Measurements from ENCODE around the gene TLR5.

Gene TLR5

DNA sequence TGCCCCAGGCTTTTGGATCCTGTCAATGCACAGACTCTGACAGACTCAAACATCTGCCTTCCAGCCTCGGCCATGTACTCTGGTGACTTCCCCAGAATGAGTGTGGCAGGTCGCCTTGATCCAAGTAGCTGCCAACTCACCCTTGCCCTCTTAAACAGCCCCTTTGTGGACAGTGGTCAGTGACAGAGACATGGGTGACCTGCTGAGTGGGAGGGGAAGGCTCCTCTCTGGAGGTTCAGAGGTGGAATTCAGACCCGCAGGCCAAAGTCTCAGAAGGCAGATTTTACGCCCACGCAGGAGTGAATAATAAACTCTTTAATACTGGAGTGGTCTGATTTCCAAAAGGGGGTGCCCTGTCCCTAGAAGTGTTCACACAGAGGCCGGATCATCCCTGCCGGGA, 63.5 kb downstream of the TLR5 start:
- Histone ChIP-seq H2AFZ (ENCODE audit: insufficient read depth, low read length, poor library complexity) (no peak overlapping the region), H4K91ac (ENCODE audit: low read depth, low read length) (no peak overlapping the region), H4K8ac (ENCODE audit: low read depth, low read length) (no peak overlapping the region), H3K9me3 (ENCODE audit: insufficient read depth, low read depth, low read length) (no peaks in the 10 kb centered on the region), H3K79me2 (ENCODE audit: control insufficient read depth, insufficient read depth, low read length, poor library complexity) (no peaks in the 10 kb centered on the region), H2BK120ac (ENCODE audit: insufficient read depth, low read length, poor library complexity) (no peak overlapping the region), H3K4ac (ENCODE audit: low read depth, low read length) (no peak overlapping the region), H3K36me3 (ENCODE audit: control insufficient read depth in 1 of 2, insufficient read depth in 2 of 2, low read length in 2 of 2) (no peaks in the 10 kb centered on the region), H3K4me2 (ENCODE audit: low read length) (no peak overlapping the region), H3K4me3 (ENCODE audit: low read depth, low read length) (no peak overlapping the region), H3K27me3 (ENCODE audit: insufficient read depth, low read length) (no peaks in the 10 kb centered on the region), H2BK5ac (ENCODE audit: low read depth, low read length, poor library complexity) (no peak overlapping the region), H4K12ac (ENCODE audit: low read depth, low read length) (no peak overlapping the region), H3K23ac (ENCODE audit: low read length) (no peak overlapping the region), H3K9ac (ENCODE audit: low read length) (no peak overlapping the region), H3K18ac (ENCODE audit: low read length) (no peak overlapping the region), H3K79me1 (ENCODE audit: low read length) (peaks cover 19% of the 10 kb centered on the region), H3K4me1 (ENCODE audit: control insufficient read depth in 1 of 2, insufficient read depth in 2 of 2, low read length in 2 of 2) (peaks cover 23 to 30% of the 10 kb centered on the region in 2 experiments), H3K14ac (ENCODE audit: low read length) (no peak overlapping the region), H2AK5ac (ENCODE audit: low read length) (no peak overlapping the region), H3K27ac (ENCODE audit: low read depth, low read length) (no peak overlapping the region), H2BK12ac (ENCODE audit: low read length) (no peak overlapping the region)
- no CpG with 5 or more reads among the region's 7 CpGs for WGBS (ENCODE audit: extremely low coverage, insufficient coverage, insufficient read length)
- no peak for DNase-seq

DNA sequence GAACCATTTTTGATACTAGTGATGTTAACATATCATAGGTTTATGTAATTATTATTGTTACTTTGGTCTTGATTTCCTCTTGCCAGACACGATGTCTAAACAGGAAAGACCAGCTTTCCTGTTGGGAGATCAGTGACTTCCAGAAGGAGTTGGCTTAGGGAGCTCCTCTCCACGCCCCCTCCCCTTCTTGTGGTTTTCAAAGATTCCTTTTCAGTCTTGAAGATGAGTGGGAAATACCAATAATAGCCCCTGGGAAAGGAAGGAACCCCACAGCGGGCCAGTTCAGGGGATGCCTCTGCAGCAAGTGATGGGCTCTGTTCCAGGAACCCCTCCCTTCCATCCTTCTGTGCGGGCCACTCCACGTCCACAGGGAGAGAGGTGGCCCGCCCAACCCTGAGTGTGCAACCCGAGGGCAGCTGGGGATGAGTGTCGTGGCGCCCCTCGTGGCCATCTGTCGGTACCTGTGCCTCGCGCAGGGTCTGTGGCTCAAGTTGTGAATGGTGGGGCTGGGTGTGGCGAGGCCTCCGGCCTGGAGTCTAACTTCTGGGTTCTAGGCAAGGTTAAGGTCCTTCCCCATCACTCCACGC, 65.7 kb downstream of the TLR5 start:
- Histone ChIP-seq H2BK5ac (ENCODE audit: low read depth, low read length, poor library complexity) (no peak overlapping the region), H2AK5ac (ENCODE audit: low read length) (peak overlapping the region; percentile 17), H3K79me2 (ENCODE audit: control insufficient read depth, insufficient read depth, low read length, poor library complexity) (no peaks in the 10 kb centered on the region), H2BK12ac (ENCODE audit: low read length) (no peak overlapping the region), H3K4me2 (ENCODE audit: low read length) (no peak overlapping the region), H4K8ac (ENCODE audit: low read depth, low read length) (no peak overlapping the region), H4K91ac (ENCODE audit: low read depth, low read length) (no peak overlapping the region), H3K27me3 (ENCODE audit: insufficient read depth, low read length) (no peaks in the 10 kb centered on the region), H2BK120ac (ENCODE audit: insufficient read depth, low read length, poor library complexity) (no peak overlapping the region), H3K9me3 (ENCODE audit: insufficient read depth, low read depth, low read length) (no peaks in the 10 kb centered on the region), H3K4me3 (ENCODE audit: low read depth, low read length) (no peak overlapping the region), H3K9ac (ENCODE audit: low read length) (no peak overlapping the region), H3K18ac (ENCODE audit: low read length) (no peak overlapping the region), H3K27ac (ENCODE audit: low read depth, low read length) (no peak overlapping the region), H4K12ac (ENCODE audit: low read depth, low read length) (no peak overlapping the region), H3K36me3 (ENCODE audit: control insufficient read depth in 1 of 2, insufficient read depth in 2 of 2, low read length in 2 of 2) (no peaks in the 10 kb centered on the region), H3K14ac (ENCODE audit: low read length) (no peak overlapping the region), H3K4ac (ENCODE audit: low read depth, low read length) (no peak overlapping the region), H3K4me1 (ENCODE audit: control insufficient read depth in 1 of 2, insufficient read depth in 2 of 2, low read length in 2 of 2) (peaks cover 17 to 25% of the 10 kb centered on the region in 2 experiments), H3K79me1 (ENCODE audit: low read length) (peaks cover 10% of the 10 kb centered on the region), H3K23ac (ENCODE audit: low read length) (no peak overlapping the region), H2AFZ (ENCODE audit: insufficient read depth, low read length, poor library complexity) (no peak overlapping the region)
- DNase-seq = no peak
- WGBS (ENCODE audit: extremely low coverage, insufficient coverage, insufficient read length) = no CpG with 5 or more reads among the region's 16 CpGs

DNA sequence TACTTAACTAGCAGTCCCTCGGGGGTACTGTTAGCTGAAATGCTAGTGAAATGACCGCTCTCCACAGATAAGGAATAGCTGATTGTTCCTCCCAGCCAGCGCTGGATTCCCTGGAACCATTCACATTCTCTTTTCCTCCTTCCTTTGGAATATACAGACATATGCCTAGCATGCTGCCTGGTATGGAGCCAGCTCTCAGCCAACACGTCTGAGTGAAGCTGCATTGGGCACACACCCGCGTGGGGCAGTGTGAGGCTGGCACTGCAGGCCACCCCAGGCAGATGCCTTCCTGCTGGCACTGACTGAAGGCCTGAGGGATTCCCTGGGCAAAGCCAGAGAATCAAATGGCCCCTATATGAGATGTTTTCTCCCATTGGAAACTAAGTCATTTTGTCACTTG, 66.7 kb downstream of the TLR5 start:
- Histone ChIP-seq H2BK120ac (ENCODE audit: insufficient read depth, low read length, poor library complexity) (no peak overlapping the region), H2AK5ac (ENCODE audit: low read length) (peak overlapping the region; percentile 18), H3K4me1 (ENCODE audit: control insufficient read depth in 1 of 2, insufficient read depth in 2 of 2, low read length in 2 of 2) (peaks cover 17 to 22% of the 10 kb centered on the region in 2 experiments), H3K4me2 (ENCODE audit: low read length) (no peak overlapping the region), H3K4me3 (ENCODE audit: low read depth, low read length) (no peak overlapping the region), H3K18ac (ENCODE audit: low read length) (peak overlapping the region; percentile 75), H3K9ac (ENCODE audit: low read length) (no peak overlapping the region), H2BK5ac (ENCODE audit: low read depth, low read length, poor library complexity) (no peak overlapping the region), H3K79me1 (ENCODE audit: low read length) (peaks cover 5% of the 10 kb centered on the region), H3K9me3 (ENCODE audit: insufficient read depth, low read depth, low read length) (no peaks in the 10 kb centered on the region), H3K23ac (ENCODE audit: low read length) (no peak overlapping the region), H2BK12ac (ENCODE audit: low read length) (peak overlapping the region; percentile 37), H4K91ac (ENCODE audit: low read depth, low read length) (peak overlapping the region; percentile 11), H3K79me2 (ENCODE audit: control insufficient read depth, insufficient read depth, low read length, poor library complexity) (no peaks in the 10 kb centered on the region), H3K14ac (ENCODE audit: low read length) (peak overlapping the region; percentile 42), H3K27me3 (ENCODE audit: insufficient read depth, low read length) (no peaks in the 10 kb centered on the region), H4K8ac (ENCODE audit: low read depth, low read length) (no peak overlapping the region), H4K12ac (ENCODE audit: low read depth, low read length) (no peak overlapping the region), H3K27ac (ENCODE audit: low read depth, low read length) (no peak overlapping the region), H2AFZ (ENCODE audit: insufficient read depth, low read length, poor library complexity) (no peak overlapping the region), H3K36me3 (ENCODE audit: control insufficient read depth in 1 of 2, insufficient read depth in 2 of 2, low read length in 2 of 2) (no peaks in the 10 kb centered on the region), H3K4ac (ENCODE audit: low read depth, low read length) (no peak overlapping the region)
- DNase-seq = no peak
- WGBS (ENCODE audit: extremely low coverage, insufficient coverage, insufficient read length) = no CpG with 5 or more reads among the region's 6 CpGs

DNA sequence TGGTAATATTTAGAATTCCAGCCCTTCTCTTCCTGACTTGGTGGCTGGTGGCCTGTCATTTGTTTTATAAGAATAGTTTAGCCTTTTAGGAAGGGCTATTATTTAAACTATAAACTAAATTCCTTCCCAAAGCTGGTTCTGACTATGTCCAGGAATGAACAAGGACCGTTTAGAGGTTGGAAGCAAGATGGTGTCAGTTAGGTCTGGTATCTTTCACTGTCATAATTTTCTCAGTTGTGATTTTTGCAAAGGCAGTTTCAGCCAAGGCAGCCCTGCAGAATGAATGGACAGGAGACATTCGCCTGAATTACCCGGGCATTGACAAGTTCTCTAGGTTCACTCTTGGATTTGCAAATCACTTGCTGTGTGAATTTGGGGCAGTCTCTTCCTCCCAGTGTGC, 67.2 kb downstream of the TLR5 start:
- no peak overlapping the region for H4K91ac ChIP-seq (ENCODE audit: low read depth, low read length)
- no CpG with 5 or more reads among the region's 3 CpGs for WGBS (ENCODE audit: extremely low coverage, insufficient coverage, insufficient read length)
- H2BK5ac ChIP-seq (ENCODE audit: low read depth, low read length, poor library complexity) = no peak overlapping the region
- H3K4me3 ChIP-seq (ENCODE audit: low read depth, low read length) = no peak overlapping the region
- no peaks in the 10 kb centered on the region for H3K36me3 ChIP-seq (ENCODE audit: control insufficient read depth in 1 of 2, insufficient read depth in 2 of 2, low read length in 2 of 2)
- no peak overlapping the region for H4K12ac ChIP-seq (ENCODE audit: low read depth, low read length)
- no peaks in the 10 kb centered on the region for H3K9me3 ChIP-seq (ENCODE audit: insufficient read depth, low read depth, low read length)
- no peak overlapping the region for H3K9ac ChIP-seq (ENCODE audit: low read length)
- no peak overlapping the region for H3K27ac ChIP-seq (ENCODE audit: low read depth, low read length)
- no peak overlapping the region for H3K4me2 ChIP-seq (ENCODE audit: low read length)
- DNase-seq = no peak
- no peak overlapping the region for H2AFZ ChIP-seq (ENCODE audit: insufficient read depth, low read length, poor library complexity)
- H3K79me1 ChIP-seq (ENCODE audit: low read length) = peaks cover 4% of the 10 kb centered on the region
- H2BK120ac ChIP-seq (ENCODE audit: insufficient read depth, low read length, poor library complexity) = no peak overlapping the region
- H3K23ac ChIP-seq (ENCODE audit: low read length) = no peak overlapping the region
- H2AK5ac ChIP-seq (ENCODE audit: low read length) = no peak overlapping the region
- H4K8ac ChIP-seq (ENCODE audit: low read depth, low read length) = no peak overlapping the region
- no peaks in the 10 kb centered on the region for H3K79me2 ChIP-seq (ENCODE audit: control insufficient read depth, insufficient read depth, low read length, poor library complexity)
- H3K18ac ChIP-seq (ENCODE audit: low read length) = no peak overlapping the region
- no peak overlapping the region for H3K4ac ChIP-seq (ENCODE audit: low read depth, low read length)
- H3K4me1 ChIP-seq (ENCODE audit: control insufficient read depth in 1 of 2, insufficient read depth in 2 of 2, low read length in 2 of 2) = peaks cover 17 to 22% of the 10 kb centered on the region in 2 experiments
- no peak overlapping the region for H3K14ac ChIP-seq (ENCODE audit: low read length)
- no peaks in the 10 kb centered on the region for H3K27me3 ChIP-seq (ENCODE audit: insufficient read depth, low read length)
- no peak overlapping the region for H2BK12ac ChIP-seq (ENCODE audit: low read length)

Measured in trophoblast cell (in vitro differentiated cells and primary cell).